NCI-H1105 (cell line): ENCODE data around the gene MUC20.

Experiments used
- DNase-seq: peaks from one replicate; lab custom pipeline; 2025; lab: John Stamatoyannopoulos, UW

Gene MUC20

DNA sequence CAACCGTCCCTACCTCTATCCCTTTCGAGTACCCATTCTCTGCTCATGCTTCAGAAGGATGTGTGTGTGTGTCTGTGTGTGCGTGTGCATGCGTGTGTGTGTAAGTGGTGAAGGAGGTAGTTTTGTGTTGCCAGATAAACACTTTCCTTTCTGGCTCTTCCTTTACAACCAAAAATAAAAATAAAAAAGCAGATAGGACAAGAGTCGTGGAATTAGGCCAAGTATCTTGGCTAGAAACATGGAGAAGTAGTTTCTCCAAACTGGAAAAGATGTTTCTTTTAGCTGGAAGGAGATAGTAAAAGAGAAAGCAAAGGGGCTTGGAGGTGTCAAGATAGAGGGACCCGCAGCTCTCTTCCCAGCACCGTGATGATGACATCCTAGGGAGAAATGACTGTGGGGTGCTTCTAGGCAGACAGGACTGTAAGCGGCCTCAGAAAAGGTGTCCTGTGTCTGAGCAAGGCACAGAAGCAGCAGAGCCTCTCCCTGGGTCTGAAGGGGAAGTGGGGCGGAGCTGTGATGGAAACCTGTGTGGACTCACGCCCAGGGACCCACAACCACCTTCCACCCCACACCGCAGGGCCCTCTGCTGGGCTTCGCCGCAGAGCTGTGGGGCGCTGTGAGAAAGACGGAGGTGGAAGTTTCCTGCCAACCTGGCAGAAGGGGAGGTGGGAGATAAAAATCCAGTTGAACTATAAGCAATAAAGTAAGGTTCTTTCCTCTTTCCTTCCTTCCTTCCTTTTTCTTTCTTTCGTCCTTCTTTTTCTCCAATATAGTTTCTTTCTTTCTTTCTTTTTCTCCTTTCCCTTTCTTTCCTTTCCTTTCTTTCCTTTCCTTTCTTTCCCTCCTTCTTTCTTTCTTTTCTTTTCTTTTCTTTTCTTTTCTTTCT lies 35.3 kb downstream of the MUC20 start:
- DNase-seq, result no peak

DNA sequence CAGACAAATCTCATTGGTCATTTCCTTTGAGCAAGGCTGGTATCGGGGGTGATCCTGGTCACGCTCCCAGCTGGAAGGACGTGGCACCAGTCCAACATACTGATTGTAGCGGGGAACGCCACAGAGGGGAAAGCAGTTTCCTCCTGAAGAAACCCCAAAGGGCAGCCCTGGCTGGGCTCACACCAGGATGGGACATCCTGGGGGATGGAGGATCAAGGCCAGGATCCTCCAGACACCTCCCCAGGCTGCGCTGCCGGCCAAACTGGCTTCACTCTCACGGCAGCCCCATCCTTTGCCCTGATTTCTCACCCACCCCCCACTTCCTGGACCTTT lies 36.6 kb downstream of the MUC20 start:
- no peak for DNase-seq

DNA sequence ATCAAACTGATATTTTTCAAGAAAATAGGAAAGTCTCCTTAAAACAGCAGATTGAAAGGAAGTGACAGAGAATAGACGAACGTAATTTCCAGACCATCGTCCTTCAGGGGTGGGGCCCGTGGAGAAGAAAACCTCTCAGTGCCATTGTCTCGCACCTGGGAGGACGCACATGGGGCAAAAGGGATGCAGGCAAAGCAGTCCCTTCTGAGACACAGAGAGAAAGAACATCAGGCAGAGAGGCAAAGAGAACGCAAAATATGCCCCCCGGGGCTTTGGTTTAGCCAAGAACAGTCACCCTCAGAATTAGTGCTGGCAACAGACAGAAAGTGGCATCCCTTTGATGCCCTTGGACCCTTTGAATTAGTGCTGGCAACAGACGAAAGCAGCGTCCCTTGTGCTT lies 37.0 kb downstream of the MUC20 start:
- no peak for DNase-seq

DNA sequence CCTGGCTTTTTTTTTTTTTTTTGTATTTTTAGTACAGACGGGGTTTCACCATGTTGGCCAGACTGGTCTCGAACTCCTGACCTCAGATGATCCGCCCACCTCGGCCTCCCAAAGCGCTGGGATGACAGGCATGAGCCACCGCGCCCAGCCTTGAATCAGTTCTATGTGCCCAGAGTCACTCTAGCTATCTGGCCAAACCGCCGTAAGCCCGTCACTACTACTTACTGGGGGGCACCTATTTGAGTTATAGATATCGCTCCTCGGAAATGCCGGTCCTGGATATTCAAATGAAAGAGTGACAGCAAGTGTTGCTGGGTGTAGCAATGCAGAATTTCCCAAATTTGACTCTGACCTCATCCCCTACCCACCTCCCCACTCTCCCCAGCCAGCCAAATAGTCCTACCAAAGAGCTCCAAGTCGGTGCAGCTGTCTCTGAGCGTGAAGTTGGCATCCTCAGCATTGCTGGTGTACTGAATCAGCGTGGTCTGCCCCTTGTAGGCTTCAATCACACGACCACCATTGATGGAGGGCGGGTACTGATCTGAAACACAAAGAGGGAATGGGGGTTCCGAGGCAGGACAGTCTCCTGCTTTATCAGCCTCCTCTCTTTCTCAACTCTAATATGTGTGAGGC lies 38.1 kb downstream of the MUC20 start:
- DNase-seq, result no peak

DNA sequence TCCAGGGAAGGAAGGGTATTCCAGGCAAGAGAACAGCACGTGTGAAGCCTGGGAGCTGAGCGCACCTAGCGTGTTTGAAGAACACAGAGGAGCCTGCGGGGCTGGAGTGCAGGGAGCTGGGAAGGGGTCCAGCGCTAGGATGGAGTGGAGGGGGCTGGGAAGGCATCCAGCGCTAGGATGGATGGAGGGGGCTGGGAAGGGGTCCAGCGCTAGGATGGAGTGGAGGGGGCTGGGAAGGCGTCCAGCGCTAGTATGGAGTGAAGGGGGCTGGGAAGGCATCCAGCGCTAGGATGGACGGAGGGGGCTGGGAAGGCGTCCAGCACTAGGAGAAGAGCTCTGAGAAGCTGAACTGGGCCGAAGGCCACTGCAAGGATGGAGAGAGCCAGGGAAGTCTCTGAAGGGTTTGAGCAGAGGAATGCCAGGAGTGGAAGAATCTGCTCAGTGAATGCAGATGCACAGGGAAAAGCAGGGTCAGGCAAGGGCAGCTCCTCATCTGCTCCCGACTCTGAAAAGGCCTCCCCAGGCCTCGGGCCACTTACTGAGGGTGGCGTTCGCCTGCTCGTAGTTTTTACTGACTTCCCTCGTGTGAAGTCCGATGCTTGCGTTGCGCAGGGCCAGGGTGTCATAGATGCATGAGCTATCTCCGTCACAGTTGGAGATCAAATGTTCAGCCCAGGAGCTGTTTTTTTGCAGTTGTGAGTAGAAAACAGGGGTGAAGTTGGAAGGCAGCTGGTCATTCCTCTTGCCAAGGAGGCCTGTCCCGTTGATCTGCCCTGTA lies 39.8 kb downstream of the MUC20 start:
- peak; percentile 98 for DNase-seq

DNA sequence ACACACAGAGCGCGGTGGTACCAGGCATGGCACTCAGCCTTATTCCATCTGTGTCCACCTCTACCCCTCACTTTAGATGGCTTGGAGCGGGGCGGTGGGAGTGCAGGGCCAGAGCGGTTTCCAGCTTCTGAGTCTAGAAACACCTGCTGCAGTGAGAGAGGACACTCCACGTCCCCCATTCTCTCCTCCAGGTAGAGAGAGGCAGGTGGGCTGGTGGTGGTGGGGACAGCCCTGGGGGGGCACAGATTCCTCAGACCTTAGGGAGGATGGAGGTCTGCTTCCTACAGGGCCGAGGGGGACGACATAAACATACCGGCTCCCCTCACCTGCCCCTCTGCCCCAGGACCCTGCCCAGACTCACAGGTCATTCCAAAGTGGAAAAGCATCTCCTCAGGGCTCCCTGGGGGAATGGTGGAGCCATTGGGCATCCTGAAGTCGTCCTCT lies 40.4 kb downstream of the MUC20 start:
- DNase-seq, result no peak

DNA sequence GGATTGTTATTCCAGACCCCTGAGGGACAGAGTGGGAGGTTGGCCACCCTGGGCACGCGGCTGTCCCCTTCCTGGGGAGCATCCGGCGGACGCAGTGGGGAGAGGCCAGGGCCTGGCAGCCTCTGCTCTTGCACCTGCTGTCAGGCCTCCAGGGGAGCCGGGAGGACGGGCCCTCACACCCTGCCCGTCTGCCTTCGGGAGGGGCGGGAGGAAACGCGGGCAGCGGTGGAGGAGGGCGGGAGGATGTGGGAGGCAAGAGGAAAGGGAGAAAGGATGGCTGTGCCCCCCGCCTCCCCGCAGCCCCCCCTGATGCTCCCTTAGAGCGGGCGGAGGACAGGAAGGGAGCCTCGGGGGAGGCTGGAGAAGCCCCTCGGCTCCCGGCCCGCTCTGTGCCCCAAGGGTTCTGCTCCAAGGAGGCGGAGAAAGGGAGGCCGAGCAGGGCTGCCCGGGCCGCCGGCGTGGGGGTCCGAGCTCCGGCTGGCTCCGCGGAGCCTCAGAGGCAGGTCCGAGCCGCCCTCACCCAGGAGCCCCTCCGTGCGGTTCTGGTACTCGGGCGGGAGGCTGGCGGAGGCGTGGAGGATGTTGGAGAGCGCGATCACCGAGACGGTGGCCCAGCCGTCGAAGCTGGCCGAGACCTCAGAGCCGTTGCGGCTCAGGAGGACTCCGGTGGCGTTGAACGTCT lies 40.9 kb downstream of the MUC20 start:
- DNase-seq, result no peak

DNA sequence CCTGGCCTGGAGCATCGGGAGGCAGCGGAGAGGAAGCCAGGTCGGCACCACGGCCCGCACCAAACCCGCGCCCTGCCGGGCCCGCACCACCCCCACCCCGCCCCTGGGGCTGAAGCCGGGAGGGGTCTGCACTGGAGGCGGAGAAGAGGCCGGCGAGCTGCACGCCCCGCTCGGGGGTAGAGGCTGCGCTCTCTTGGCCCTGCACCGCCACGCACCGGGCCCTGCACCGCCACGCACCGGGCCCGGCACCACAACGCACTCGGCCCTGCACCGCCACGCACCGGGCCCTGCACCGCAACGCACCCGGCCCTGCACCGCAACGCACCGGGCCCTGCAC lies 41.4 kb downstream of the MUC20 start:
- no peak for DNase-seq

DNA sequence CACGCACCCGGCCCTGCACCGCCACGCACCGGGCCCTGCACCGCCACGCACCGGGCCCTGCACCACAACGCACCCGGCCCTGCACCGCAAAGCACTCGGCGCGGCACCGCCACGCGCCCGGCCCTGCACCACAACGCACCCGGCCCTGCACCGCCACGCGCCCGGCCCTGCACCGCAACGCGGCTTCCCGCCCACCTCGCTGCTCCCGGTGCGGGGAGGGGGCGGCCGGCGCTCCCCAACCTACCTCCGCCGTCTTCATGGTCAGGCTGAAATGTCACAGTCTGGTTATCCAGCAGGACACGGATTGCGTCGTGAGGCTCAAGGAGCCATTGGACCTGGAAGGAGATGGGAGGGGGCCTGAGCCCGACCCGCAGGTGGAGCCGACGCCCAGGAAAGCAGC lies 41.8 kb downstream of the MUC20 start:
- no peak for DNase-seq

DNA sequence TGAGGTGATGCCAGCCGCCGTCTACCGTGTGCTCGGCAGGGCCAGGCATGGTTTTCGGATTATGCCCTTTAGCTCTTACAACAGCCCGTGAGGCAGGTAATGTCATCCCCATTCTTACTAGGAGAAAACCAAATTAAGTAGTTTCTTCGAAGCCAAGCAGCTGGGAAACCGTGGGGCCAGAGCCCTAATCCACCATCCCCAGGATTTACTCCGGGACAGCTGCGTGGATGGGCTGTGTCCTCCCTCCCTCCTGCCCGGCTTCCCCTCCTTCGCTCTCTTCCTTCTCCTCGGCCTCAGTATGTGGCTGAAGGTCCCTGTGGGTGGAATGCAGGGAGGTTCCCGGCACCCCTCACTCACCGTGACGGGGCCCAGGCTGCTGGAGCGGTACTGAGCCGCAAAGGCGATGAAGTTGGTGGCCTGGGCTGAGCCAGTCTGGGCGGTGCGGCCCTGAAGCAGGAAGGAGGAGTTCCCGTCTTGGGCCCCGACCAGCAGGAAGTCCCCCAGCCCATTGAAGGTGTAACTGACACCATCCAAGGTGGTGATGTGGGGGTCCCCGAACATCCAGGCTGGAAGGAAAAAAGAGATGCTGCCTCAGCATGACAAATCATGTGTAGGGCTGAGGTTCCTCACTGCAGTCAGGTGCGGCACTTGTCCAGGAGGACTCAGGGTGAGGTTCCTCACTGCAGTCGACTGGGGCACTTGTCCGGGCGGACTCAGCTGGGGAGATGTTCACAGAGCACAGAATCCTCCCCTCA lies 42.5 kb downstream of the MUC20 start:
- no peak for DNase-seq

DNA sequence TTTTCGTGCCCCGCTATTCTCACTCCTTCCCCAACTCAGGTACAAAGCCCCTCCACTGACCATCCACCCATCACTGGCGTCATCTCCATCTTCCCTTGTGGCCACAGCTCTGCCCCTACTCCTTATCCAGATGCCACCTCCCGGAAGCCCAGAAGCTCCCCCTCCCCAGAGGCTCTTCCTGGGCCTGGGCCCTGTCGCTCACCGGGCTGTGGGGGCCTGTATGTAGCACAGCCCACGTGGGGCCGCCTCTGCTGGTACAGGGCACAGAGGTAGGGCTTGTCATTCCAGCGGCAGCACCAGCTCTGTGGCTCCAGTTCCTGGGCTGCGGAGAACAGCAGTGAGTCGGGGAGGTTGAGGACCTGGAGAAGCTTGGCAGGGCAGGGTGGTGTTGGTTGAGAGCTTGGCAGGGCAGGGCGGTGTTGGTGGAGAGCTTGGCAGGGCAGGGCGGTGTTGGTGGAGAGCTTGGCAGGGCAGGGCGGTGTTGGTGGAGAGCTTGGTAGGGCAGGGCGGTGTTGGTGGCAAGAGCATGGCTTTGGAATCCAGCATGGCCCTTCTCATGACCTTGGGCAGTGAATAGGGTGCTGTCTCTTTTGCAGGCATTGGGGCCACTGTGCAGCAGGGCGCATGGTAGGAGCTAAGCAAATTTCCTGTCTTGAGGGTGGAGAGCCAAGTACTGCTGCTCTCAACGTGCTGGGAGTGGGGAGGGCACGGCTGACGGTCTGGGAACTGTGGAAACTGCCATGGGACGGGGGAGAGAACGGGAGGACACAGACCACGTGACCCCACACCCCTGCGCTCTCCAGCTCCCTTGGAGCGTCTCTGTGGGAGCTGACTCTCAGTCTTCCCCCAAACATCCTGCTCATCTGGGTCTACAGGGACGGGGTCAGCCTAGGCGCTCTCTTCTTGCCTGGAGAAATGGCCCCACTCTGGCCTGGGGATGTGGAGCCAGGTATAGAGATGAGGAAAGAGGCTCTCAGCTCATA lies 43.4 kb downstream of the MUC20 start:
- DNase-seq, result no peak

DNA sequence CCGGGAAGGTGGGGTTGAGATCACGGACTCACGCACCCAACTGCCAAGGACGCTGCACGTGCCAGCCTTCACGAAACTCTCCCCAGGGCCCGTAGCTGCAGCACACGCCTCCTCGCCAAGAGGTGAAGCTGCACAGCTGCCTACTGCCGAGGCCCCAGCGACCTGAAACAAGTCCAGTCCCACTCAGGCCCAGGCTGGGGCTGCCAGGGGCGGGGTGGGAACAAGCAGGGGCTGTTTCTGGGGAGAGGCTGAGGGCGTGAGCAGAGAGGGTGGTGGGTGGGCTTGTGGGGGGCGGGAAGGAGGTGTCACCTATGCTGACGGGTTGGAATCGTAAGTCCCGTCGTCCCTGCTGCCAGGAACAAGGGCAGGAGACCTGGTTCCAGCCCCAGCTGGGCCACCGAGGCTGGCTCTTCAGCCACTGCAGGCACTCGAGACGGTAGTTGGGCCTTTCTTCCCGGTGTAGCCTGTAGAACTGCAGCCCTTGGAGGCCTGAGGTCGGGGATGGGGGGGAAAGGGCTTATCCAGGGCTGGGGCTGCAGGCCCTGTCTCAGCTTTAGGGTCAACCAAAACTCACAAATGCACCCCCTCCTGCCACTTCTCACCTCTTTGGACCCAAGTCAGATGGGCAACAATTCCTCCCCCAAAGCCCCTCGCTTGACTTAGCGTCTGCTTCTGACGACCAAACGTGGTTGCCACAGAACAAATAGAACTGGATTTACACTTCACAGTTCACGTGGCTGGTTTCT lies 44.4 kb downstream of the MUC20 start:
- DNase-seq, result no peak

DNA sequence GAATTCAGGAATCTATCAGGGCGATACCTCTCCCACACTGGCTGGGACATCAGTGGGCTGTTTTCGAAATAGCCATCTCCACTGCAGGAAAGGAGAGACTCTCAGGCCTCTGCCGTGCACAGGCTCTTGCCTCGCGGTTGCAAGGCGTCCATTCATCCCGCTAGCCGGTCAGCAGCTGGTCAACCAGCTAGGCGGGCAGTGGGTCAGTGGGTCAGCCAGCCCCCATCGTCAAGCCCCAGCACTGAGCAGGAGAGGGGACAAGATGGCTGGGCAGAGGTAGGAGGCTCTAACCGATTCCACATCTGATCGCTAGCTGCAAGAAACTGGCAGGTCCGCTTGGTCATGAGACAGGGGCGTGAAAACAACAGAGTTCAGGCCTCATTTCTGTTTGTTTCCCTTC lies 45.9 kb downstream of the MUC20 start:
- DNase-seq, result no peak

DNA sequence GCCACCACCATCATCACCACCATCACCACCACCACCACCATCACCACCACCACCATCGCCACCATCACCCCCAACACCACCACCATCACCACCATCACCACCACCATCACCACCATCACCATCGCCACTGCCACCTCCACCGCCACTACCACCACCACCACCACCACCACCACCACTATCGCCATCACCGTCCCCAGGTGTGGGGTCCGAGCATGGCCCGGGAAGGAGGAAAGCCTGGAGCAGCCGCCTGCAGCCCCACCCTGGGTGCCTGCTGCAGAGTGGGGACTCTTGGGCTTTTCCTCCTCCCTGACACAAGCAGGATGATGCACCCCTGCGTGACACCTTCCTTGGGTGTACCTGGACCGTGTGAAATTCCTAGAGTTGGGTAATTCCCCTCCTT lies 47.0 kb downstream of the MUC20 start:
- no peak for DNase-seq

DNA sequence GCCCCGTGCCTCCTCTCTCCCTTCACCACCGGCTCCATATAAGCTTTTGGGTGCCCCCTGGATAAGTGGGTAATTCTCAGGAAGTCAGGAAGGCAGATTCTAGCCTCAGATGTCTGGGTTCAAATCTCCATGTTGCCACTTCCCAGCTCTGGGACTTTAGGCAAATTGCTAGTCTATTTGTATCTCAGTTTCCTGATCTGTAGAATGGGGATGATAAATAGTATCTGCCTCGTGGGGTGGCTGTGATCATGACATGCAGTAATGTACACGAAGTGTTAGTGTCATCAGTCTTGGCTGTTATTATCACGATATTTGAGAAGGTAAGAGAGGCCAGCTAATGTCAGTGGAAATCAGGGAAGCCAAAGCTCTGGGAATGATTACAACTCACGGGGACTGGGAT lies 47.6 kb downstream of the MUC20 start:
- no peak for DNase-seq

DNA sequence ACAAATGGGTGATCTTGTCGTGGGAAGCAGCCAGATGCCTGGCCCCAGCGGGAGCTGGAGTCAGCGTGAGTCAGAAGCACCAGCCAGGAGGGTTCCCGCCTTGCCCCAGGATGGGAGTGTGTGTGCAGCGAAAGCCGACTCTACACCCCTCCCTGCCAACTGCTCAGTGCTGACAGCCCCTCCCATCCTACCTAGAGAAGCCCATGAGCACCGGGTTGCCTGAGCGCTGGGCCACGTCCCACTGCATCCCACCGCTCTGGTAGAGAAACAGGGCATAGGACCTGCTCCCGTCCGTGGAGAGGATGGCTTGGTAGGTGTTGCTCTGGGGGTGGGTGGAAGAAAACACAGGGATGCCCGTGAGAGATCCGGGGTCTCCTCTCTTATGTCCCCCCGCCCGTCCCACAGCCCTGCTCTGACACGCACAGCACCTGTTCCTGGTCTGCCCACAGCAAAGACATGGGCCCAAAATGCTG lies 48.1 kb downstream of the MUC20 start:
- no peak for DNase-seq

DNA sequence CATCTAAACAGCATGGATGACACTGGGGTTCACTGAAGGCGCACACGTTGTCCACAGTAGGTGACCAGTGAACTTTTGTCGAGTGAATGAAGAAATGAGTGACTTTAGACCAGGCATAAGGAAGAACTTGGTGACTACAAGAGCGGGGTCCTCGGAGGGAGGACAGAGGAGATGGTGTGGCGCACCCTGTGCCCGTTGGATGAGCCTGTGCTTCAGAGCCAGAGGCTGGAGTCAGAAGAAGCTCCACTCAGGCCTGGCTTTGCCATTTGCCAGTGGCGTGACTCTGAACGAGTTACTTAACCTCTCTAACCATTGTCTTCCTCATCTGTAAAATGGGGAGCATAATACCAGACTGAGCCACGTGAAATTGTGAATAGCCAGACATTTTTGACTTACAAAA lies 48.8 kb downstream of the MUC20 start:
- no peak for DNase-seq

DNA sequence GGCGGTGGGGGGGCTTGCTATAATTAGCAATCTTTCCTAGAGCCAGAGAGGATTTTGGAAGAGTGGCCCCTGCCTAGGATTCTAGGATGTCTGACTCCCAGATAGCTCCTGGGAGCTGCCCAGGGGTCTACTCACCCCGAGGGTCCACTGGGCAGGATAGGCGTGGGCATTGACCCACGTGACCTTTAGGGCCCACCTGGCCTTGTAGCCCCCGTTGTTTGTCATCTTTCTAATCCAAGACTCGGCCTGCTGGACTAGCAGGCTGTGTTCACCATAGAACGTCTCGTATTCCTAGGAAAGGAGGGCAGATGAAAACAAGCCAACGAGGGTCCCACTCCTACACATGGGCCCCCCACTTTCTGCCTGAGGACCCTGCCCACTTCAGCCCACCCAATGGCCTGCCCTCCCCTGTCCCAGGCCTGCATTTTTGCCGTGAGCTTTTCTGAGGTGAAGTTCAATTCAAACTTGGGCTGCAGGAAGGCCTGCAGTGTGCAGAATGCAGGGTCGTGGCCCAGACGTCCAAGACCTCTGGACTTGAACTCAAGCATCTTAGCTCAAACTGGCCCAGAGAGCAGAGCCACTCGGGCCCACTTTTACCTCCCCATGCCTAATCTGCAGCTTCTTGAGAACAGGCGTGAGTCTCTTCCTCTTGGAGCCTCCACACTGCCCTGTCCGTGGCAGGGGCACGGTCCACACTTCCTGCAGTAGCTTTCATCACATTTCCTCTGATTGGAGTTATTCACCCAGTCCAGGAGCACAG lies 49.5 kb downstream of the MUC20 start:
- DNase-seq, result no peak
